HepG2 (cell line): Measurements from ENCODE around the gene WBP1. TPM values are rescaled to one million over a fixed set of nuclear protein-coding genes. Genes with fewer than 3 reads are reported as not detected.

ENCODE experiments used
- ARID2 ChIP-seq: sonication (generic); formaldehyde crosslinking; IDR thresholded peaks from 2 replicates; pipeline ENCODE4 v1.8.1; 2022; ENCODE audit warnings: mild to moderate bottlenecking, missing genetic modification reagents, borderline replicate concordance
- ARNT ChIP-seq: fragments of 450-650 bp; IDR thresholded peaks from 2 replicates; pipeline ENCODE4 v1.6.1; 2017
- FOXK1 ChIP-seq: sonication (generic); formaldehyde crosslinking; IDR thresholded peaks from 2 replicates; pipeline ENCODE4 v1.4.0; 2020; ENCODE audit warnings: low read depth, missing genetic modification reagents, borderline replicate concordance
- IRF2 ChIP-seq: IDR thresholded peaks from 2 replicates; pipeline ENCODE4 v1.6.1; 2018; ENCODE audit warnings: missing genetic modification reagents, missing compliant biosample characterization
- PHF8 ChIP-seq: sonication (generic); formaldehyde crosslinking; IDR thresholded peaks from 2 replicates; pipeline ENCODE4 v1.5.0; 2020; ENCODE audit warnings: missing genetic modification reagents
- RFXAP ChIP-seq: sonication (generic); formaldehyde crosslinking; IDR thresholded peaks from 2 replicates; pipeline ENCODE4 v1.4.0; 2020; ENCODE audit warnings: missing genetic modification reagents, borderline replicate concordance
- SALL1 ChIP-seq: sonication (generic); formaldehyde crosslinking; IDR thresholded peaks from 2 replicates; pipeline ENCODE4 v1.8.0; 2022; ENCODE audit warnings: mild to moderate bottlenecking, missing genetic modification reagents
- SIX4 ChIP-seq: sonication (generic); formaldehyde crosslinking; IDR thresholded peaks from 2 replicates; pipeline ENCODE4 v1.4.0; 2020; ENCODE audit warnings: missing genetic modification reagents
- SRSF1 ChIP-seq: fragments of 200-400 bp; formaldehyde crosslinking; optimal IDR thresholded peaks from 2 replicates; pipeline ENCODE3; 2017; ENCODE audit warnings: mild to moderate bottlenecking, low read depth, low read length, moderate library complexity
- TBP ChIP-seq: sonication (generic); formaldehyde crosslinking; IDR thresholded peaks from 2 replicates; pipeline ENCODE4 v1.5.0; 2020; ENCODE audit warnings: missing genetic modification reagents
- ZFP37 ChIP-seq: sonication (generic); formaldehyde crosslinking; IDR thresholded peaks from 2 replicates; pipeline ENCODE4 v1.4.0; 2020; ENCODE audit warnings: missing genetic modification reagents, borderline replicate concordance
- ZNF124 ChIP-seq: sonication (generic); formaldehyde crosslinking; IDR thresholded peaks from 2 replicates; pipeline ENCODE4 v1.4.0; 2020; ENCODE audit warnings: missing genetic modification reagents
- ZNF235 ChIP-seq: sonication (generic); formaldehyde crosslinking; IDR thresholded peaks from 2 replicates; pipeline ENCODE4 v1.8.1; 2023; ENCODE audit warnings: mild to moderate bottlenecking, missing genetic modification reagents, borderline replicate concordance
- ZNF549 ChIP-seq: sonication (generic); formaldehyde crosslinking; IDR thresholded peaks from 2 replicates; pipeline ENCODE4 v1.5.0; 2020; ENCODE audit warnings: missing genetic modification reagents
- ZNF652 ChIP-seq: IDR thresholded peaks from 2 replicates; pipeline ENCODE4 v1.6.1; 2016; ENCODE audit warnings: low read depth, borderline replicate concordance
- ZNF780A ChIP-seq: sonication (generic); formaldehyde crosslinking; IDR thresholded peaks from 2 replicates; pipeline ENCODE4 v1.8.0; 2022; ENCODE audit warnings: mild to moderate bottlenecking, missing genetic modification reagents, moderate library complexity
- polyA plus RNA-seq, 8 experiments: library from polyadenylated mRNA; depleted of rRNA in 3 of 8; stranded (reverse) in 7 of 8; unstranded in 1 of 8; fragments of >200 nt; fragmentation: Illumina TruSeq in 4 of 8; extraction: Trizol in 4 of 8; gene quantifications; 2 replicates each; pipeline versions ENCODE4 v1.2.1 to v1.2.3, GENCODE V29; 2011 to 2016; ENCODE audit warnings: low read depth in 4 of 8, missing spikeins in 1 of 8, mixed read lengths in 1 of 8; ENCODE audit not compliant: insufficient read depth in 1 of 8
- total RNA-seq, 5 experiments: library from RNA; depleted of rRNA; stranded (reverse); fragments of >200 nt; fragmentation: Illumina TruSeq; extraction: Trizol; gene quantifications; 2 replicates each; pipeline ENCODE4 v1.2.3, GENCODE V29; 2016; ENCODE audit warnings: low read depth in 1 of 5
- TF ChIP-seq, protein P1 (sequence below): sonication (generic); formaldehyde crosslinking; IDR thresholded peaks from 2 replicates; pipeline ENCODE4 v1.4.0; 2020; ENCODE audit warnings: mild to moderate bottlenecking, missing genetic modification reagents, borderline replicate concordance
- TF ChIP-seq, protein P2 (sequence below): sonication (generic); formaldehyde crosslinking; IDR thresholded peaks from 2 replicates; pipeline ENCODE4 v1.8.0; 2022; ENCODE audit warnings: missing genetic modification reagents, mild to moderate bottlenecking, inconsistent platforms, borderline replicate concordance
- TF ChIP-seq, protein P3 (sequence below): sonication (generic); formaldehyde crosslinking; IDR thresholded peaks from 2 replicates; pipeline ENCODE4 v1.4.0; 2020; ENCODE audit warnings: mild to moderate bottlenecking, missing genetic modification reagents
- TF ChIP-seq, protein P4 (sequence below): sonication (generic); formaldehyde crosslinking; IDR thresholded peaks from 2 replicates; pipeline ENCODE4 v1.4.0; 2020; ENCODE audit warnings: missing genetic modification reagents, mild to moderate bottlenecking, borderline replicate concordance
- TF ChIP-seq, protein P5 (sequence below): sonication (generic); formaldehyde crosslinking; IDR thresholded peaks from 2 replicates; pipeline ENCODE4 v1.8.1; 2022; ENCODE audit warnings: low read depth, mild to moderate bottlenecking, missing genetic modification reagents

The WBP1 gene
- total and polyA plus RNA-seq, 2 of the 13 experiments (the other 11 are each of a cell fraction or from before 2014, with no cell fraction given), result 38.8 to 85.7 TPM

DNA sequence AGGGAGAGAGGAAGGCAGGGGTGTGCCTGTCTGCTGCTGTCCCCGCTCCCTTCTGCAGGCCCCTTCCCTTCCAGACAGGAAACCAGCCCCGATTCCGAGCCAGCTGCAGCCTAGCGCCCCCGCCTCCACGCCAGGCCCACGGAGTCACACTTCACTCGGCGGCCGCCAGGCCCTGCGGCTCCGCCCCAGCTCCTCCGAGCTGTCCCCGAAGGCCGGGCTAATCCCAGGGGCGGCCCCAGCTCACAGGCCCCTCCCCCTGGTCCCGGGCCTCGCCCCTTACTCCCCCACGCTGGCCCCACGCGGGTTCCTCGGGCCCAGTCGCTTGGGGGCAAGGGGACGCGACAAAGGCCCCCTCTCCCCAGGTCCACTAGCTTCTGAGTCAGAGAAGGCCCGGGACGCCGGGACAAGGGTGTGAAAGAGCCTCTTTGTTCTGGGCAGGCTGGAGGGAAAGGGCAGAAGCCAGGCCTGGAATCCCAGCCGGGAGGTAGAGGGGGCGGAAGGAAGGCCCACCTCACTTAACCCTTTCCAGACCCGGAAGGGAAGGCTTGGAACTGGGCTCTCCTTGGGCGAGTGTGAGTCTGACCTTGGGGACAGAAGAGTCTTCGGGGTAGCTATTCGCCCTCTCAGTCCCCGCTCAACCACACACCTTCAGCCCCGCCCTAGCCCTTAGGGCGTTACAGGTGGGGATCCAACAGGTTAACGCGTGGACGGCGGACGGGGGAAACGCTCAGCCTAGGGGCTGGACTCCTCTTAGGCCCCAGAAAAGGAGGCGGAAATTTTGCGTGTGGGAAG, 17.7 kb upstream of the WBP1 start (continued):
- TF ChIP-seq, protein P1, sequence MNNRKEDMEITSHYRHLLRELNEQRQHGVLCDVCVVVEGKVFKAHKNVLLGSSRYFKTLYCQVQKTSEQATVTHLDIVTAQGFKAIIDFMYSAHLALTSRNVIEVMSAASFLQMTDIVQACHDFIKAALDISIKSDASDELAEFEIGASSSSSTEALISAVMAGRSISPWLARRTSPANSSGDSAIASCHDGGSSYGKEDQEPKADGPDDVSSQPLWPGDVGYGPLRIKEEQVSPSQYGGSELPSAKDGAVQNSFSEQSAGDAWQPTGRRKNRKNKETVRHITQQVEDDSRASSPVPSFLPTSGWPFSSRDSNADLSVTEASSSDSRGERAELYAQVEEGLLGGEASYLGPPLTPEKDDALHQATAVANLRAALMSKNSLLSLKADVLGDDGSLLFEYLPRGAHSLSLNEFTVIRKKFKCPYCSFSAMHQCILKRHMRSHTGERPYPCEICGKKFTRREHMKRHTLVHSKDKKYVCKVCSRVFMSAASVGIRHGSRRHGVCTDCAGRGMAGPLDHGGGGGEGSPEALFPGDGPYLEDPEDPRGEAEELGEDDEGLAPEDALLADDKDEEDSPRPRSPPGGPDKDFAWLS (CRISPR knock-in tag), result no peak; the same call in 1 of the 2 replicates
- TF ChIP-seq PHF8 (CRISPR knock-in tag) (peak; percentile 94), ZNF652 (CRISPR knock-in tag) (peak; percentile 100), FOXK1 (CRISPR knock-in tag) (0 out of 2 replicates have a peak, but pooled peaks have one; percentile 56), ARNT (no peak), ZNF124 (CRISPR knock-in tag) (no peak), SALL1 (peak; percentile 97), ZNF549 (no peak), ZNF780A (CRISPR knock-in tag) (no peak), ZNF235 (CRISPR knock-in tag) (peak; percentile 85), RFXAP (no peak), ARID2 (CRISPR knock-in tag) (peak; percentile 22; the same call in 1 of the 2 replicates), IRF2 (peak; percentile 58; the same call in 1 of the 2 replicates), SIX4 (CRISPR knock-in tag) (no peak), SRSF1 (peak; percentile 58), ZFP37 (CRISPR knock-in tag) (0 out of 2 replicates have a peak, but pooled peaks have one; percentile 82), TBP (CRISPR knock-in tag) (no peak)
- TF ChIP-seq, protein P2, sequence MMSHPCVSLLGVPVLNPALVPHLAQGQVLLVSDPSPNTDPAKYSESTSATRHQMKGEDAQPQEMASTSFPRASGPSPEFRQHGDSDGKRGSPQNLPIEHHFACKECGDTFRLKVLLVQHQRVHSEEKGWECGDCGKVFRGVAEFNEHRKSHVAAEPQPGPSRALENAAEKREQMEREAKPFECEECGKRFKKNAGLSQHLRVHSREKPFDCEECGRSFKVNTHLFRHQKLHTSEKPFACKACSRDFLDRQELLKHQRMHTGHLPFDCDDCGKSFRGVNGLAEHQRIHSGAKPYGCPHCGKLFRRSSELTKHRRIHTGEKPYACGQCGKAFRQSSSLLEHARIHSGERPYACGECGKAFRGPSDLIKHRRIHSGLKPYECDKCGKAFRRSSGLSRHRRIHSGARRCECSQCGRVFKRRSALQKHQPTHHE (CRISPR knock-in tag), result peak; percentile 52; the same call in 1 of the 2 replicates
- TF ChIP-seq, protein P3, sequence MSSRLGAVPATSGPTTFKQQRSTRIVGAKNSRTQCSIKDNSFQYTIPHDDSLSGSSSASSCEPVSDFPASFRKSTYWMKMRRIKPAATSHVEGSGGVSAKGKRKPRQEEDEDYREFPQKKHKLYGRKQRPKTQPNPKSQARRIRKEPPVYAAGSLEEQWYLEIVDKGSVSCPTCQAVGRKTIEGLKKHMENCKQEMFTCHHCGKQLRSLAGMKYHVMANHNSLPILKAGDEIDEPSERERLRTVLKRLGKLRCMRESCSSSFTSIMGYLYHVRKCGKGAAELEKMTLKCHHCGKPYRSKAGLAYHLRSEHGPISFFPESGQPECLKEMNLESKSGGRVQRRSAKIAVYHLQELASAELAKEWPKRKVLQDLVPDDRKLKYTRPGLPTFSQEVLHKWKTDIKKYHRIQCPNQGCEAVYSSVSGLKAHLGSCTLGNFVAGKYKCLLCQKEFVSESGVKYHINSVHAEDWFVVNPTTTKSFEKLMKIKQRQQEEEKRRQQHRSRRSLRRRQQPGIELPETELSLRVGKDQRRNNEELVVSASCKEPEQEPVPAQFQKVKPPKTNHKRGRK (CRISPR knock-in tag), result no peak
- TF ChIP-seq, protein P4, sequence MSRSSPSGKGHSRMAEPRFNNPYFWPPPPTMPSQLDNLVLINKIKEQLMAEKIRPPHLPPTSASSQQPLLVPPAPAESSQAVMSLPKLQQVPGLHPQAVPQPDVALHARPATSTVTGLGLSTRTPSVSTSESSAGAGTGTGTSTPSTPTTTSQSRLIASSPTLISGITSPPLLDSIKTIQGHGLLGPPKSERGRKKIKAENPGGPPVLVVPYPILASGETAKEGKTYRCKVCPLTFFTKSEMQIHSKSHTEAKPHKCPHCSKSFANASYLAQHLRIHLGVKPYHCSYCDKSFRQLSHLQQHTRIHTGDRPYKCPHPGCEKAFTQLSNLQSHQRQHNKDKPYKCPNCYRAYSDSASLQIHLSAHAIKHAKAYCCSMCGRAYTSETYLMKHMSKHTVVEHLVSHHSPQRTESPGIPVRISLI (CRISPR knock-in tag), result peak; percentile 53; the same call in 1 of the 2 replicates
- TF ChIP-seq, protein P5, sequence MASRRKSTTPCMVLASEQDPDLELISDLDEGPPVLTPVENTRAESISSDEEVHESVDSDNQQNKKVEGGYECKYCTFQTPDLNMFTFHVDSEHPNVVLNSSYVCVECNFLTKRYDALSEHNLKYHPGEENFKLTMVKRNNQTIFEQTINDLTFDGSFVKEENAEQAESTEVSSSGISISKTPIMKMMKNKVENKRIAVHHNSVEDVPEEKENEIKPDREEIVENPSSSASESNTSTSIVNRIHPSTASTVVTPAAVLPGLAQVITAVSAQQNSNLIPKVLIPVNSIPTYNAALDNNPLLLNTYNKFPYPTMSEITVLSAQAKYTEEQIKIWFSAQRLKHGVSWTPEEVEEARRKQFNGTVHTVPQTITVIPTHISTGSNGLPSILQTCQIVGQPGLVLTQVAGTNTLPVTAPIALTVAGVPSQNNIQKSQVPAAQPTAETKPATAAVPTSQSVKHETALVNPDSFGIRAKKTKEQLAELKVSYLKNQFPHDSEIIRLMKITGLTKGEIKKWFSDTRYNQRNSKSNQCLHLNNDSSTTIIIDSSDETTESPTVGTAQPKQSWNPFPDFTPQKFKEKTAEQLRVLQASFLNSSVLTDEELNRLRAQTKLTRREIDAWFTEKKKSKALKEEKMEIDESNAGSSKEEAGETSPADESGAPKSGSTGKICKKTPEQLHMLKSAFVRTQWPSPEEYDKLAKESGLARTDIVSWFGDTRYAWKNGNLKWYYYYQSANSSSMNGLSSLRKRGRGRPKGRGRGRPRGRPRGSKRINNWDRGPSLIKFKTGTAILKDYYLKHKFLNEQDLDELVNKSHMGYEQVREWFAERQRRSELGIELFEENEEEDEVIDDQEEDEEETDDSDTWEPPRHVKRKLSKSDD, result peak; percentile 82; the same call in 1 of the 2 replicates
